Naive B cell (primary cell): Measurements from ENCODE around the gene HSPB1. TPM values are rescaled to one million over a fixed set of nuclear protein-coding genes. Genes with fewer than 3 reads are reported as not detected.
"Not testable (repeated sequence)": the region's sequence is repeated elsewhere in the genome, so short reads cannot be mapped to it uniquely, and the experiment has no call there.

Source experiments
- ATAC-seq, 2 donors: fragments of 150-1000 bp; cut with Tn5 transposase; 2 replicates each; pipeline ENCODE4 v1.10.0; 2021; ENCODE audit warnings: low read depth in 2 of 2, mild to moderate bottlenecking in 2 of 2, moderate library complexity in 2 of 2
- DNase-seq: peaks from one replicate; pipeline ENCODE4 v3.0.0; 2022
- H3K27ac Mint-ChIP-seq, 6 donors: one replicate each; pipeline ENCODE4 v1.8.0; 2020 to 2022; ENCODE audit warnings: mild to moderate bottlenecking in 6 of 6, mixed read lengths in 6 of 6, moderate library complexity in 5 of 6, inconsistent platforms in 2 of 6
- H3K27me3 Mint-ChIP-seq, 3 donors: one replicate each; pipeline ENCODE4 v1.8.0; 2021 to 2022; ENCODE audit warnings: mixed read lengths in 3 of 3, mild to moderate bottlenecking in 1 of 3
- H3K36me3 Mint-ChIP-seq, 2 donors: one replicate each; pipeline ENCODE4 v1.8.0; 2020 to 2022; ENCODE audit warnings: mixed read lengths in 2 of 2, inconsistent platforms in 1 of 2, mild to moderate bottlenecking in 1 of 2
- H3K4me1 Mint-ChIP-seq, 3 donors: one replicate each; pipeline ENCODE4 v1.8.0; 2020 to 2022; ENCODE audit warnings: mixed read lengths in 3 of 3, inconsistent platforms in 1 of 3, mild to moderate bottlenecking in 1 of 3, moderate library complexity in 1 of 3
- H3K4me3 Mint-ChIP-seq, 8 donors: one replicate each; pipeline ENCODE4 v1.8.0; 2020 to 2022; ENCODE audit warnings: mild to moderate bottlenecking in 8 of 8, mixed read lengths in 8 of 8, moderate library complexity in 8 of 8, inconsistent platforms in 2 of 8
- H3K9me3 Mint-ChIP-seq, 7 donors: one replicate each; pipeline ENCODE4 v1.8.0; 2020 to 2022; ENCODE audit warnings: mixed read lengths in 7 of 7, mild to moderate bottlenecking in 5 of 7, inconsistent platforms in 2 of 7, moderate library complexity in 1 of 7
- polyA plus RNA-seq, 6 donors: library from polyadenylated mRNA; unstranded; fragments of 300-500 nt; fragmentation: Illumina TruSeq; gene quantifications; one replicate each; pipeline ENCODE4 v1.2.3, GENCODE V29; 2021; ENCODE audit warnings: low read depth in 6 of 6

HSPB1 gene
- polyA plus RNA-seq, 6 donors from 2014 or later: 24.3 to 55.2 (median 45.3) TPM

DNA sequence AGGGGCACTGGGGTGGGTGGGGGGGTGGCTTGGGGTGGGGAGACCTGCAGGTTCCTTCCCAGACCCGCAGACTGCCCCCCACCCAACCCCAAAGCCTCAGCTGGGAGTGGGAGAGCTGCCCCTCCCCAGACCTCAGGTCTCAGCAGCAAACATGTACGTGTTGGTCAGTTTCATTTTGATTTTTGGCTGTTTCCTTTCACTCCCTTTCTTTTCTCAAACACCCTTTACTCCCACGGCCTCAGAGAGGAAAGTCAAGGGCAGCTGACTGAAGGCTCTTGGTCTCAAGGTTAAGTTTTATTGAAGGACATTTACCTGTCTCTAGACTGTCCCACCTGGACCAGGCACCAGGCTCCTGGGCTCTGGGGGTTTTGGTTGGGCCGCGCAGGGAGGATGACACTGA, 34.1 kb upstream of the HSPB1 start:
- Mint-ChIP-seq H3K27ac (peak overlapping the region in 1 of 6 donors; percentile 22), H3K4me3 (peak overlapping the region in 6 of 8 donors; percentile 19 to 82 (median 66)), H3K9me3 (no peaks in the 10 kb centered on the region), H3K36me3 (no peaks in the 10 kb centered on the region), H3K4me1 (peaks cover 14 to 26% (median 19%) of the 10 kb centered on the region in 3 donors), H3K27me3 (peaks cover 10 to 36% (median 22%) of the 10 kb centered on the region in 3 donors)
- ATAC-seq (no peak), DNase-seq (no peak)

DNA sequence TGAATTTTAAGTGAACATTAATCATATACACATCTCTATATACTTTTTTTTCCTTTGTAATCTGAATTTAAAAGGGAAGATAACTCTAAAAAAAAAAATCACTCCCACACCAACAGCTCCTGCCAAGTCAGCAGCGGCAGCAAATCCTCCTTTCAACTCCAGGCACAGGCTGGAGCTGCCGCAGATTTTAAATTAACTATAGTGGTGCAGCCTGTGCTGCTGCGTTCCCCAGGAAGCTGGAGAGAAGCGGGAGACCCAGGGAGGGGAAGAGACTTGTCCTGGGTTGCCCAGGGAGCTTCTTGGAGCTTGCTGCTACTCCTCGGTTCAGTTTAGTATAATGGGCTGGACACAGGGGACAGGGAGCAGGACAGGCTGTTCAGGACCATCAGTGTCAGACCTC, 32.6 kb upstream of the HSPB1 start:
- ATAC-seq: no peak
- DNase-seq: no peak
- Mint-ChIP-seq H3K4me1 (peaks cover 14 to 30% (median 19%) of the 10 kb centered on the region in 3 donors), H3K27ac (no peak overlapping the region), H3K4me3 (peak overlapping the region in 2 of 8 donors; percentile 2 to 22), H3K27me3 (peaks cover 10 to 27% (median 21%) of the 10 kb centered on the region in 3 donors), H3K9me3 (no peaks in the 10 kb centered on the region), H3K36me3 (no peaks in the 10 kb centered on the region)

DNA sequence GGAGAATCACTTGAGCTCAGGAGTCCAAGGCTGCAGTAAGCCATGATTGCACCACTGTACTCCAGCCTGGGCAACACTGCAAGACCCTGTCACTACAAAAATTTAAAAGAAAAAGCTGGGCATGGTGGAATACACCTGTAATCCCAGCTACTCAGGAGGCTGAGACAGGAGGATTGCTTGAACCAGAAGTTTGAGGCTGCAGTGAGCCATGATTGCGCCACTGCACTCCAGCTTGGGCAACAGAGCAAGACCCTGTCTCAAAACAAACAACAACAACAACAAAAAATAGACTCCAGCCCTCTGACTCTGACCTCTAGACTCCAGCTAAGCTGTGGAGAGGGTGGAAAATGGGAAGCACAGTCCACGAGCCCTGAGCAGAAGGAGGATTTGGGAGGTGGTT, 31.1 kb upstream of the HSPB1 start:
- DNase-seq, H3K9me3 Mint-ChIP-seq, H3K36me3 Mint-ChIP-seq, ATAC-seq: not testable (repeated sequence)
- Mint-ChIP-seq H3K4me1 (peaks cover 14 to 30% (median 19%) of the 10 kb centered on the region in 3 donors), H3K27me3 (peaks cover 10 to 24% (median 16%) of the 10 kb centered on the region in 3 donors), H3K4me3 (peak overlapping the region in 1 of 8 donors; percentile 40), H3K27ac (peak overlapping the region in 1 of 6 donors; percentile 11)

DNA sequence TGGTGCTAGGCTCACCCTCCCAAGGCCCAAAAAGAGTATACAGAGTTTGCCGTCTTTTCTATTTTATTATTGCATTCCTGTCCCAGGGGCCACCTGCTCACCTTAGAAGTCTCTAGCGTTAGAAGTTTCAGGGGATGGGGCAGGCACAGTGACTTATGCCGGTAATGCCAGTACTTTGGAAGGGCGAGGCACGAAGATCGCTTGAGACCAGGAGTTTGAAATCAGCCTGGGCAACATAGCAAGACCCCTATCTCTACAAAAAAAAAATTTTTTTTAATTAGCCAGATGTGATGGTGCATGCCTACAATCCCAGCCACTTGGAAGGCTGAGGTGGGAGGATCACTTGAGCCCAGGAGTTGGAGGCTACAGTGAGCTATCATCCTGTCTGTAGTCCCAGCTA, 30.3 kb upstream of the HSPB1 start:
- no peaks in the 10 kb centered on the region for H3K36me3 Mint-ChIP-seq
- no peak overlapping the region for H3K4me3 Mint-ChIP-seq
- no peak for ATAC-seq
- no peak for DNase-seq
- H3K27ac Mint-ChIP-seq: no peak overlapping the region
- H3K9me3 Mint-ChIP-seq: no peaks in the 10 kb centered on the region
- peaks cover 14 to 24% (median 19%) of the 10 kb centered on the region in 3 donors for H3K4me1 Mint-ChIP-seq
- H3K27me3 Mint-ChIP-seq: peaks cover 14 to 31% (median 20%) of the 10 kb centered on the region in 3 donors

DNA sequence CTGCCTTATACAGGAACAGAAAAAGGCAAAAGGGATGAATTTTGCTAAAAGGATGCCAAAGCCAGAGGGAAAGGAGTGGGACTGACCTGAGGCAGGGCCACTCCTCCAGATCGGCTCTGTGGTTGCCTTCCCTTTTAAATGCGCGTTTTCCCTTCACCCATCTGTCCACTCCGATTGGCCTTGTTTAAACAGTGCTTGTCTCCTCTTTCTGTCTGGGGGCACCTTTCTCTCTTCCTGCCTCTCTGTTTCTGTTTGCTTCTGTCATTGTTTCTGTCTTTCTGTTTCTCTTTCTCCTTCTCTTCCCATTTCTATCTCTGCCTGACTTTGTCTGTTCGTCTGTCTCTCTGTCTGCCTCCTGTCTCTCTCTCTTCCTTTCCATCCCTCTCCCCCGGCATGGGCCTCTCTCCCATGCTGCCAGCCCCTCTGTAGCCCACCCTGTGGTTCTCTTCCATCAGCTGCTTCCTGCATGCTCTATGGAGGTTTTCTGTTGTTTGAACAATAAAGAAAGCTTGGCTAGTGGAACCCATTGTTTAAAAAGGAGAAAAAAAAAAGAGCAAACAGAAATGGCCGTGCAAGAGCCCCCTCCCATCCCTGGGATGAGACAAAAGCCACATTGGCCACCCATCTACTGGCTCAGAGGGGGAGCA, 29.5 kb upstream of the HSPB1 start:
- Mint-ChIP-seq H3K36me3 (no peaks in the 10 kb centered on the region), H3K4me1 (peaks cover 11 to 19% (median 15%) of the 10 kb centered on the region in 3 donors), H3K27ac (no peak overlapping the region), H3K27me3 (peaks cover 14 to 36% (median 22%) of the 10 kb centered on the region in 3 donors), H3K4me3 (peak overlapping the region in 1 of 8 donors; percentile 80), H3K9me3 (no peaks in the 10 kb centered on the region)
- no peak for DNase-seq
- no peak for ATAC-seq

DNA sequence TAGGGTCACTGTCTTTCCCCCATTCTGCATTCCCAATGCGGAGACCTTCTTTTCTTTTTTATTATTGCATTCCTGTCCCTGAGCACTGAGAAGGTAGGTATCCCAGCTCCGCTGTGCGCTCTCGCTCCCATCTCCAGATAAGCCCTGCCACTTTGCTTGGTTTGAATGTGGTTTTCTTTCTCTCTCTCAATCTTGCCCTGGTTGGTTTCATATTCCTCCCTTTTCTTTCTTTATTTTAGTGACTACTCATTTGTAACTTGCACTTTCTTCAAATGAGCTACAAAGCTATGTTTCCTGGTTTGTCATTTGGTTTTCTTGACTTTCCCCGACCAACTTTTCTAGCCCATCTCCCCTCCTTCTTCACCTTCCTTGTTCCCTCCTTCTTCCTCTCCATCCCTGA, 29.0 kb upstream of the HSPB1 start:
- no peak for ATAC-seq
- Mint-ChIP-seq H3K4me1 (peaks cover 8 to 15% (median 11%) of the 10 kb centered on the region in 3 donors), H3K9me3 (no peaks in the 10 kb centered on the region), H3K4me3 (no peak overlapping the region), H3K27ac (peak overlapping the region in 1 of 6 donors; percentile 13), H3K36me3 (no peaks in the 10 kb centered on the region), H3K27me3 (peaks cover 14 to 34% (median 22%) of the 10 kb centered on the region in 3 donors)
- no peak for DNase-seq

DNA sequence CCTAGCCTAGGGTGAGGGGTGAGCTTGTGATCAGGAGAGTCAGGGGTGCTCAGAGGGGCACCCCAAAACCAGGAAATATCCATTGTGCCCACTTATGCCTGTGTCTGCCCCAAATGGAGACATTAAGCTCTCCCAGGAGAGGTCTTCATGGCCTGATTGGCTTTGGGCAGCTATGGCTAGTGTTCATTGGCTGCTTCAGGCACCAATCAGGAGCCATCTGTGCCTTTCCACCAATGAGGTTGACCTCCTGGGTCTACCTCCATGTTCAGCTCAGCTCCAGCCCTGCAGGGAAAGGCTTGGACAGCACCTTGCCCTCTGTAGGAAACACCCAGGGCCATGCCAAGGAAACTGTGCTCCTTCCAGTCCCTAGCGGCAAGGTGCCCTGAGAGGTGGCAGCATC, 23.9 kb upstream of the HSPB1 start:
- H3K4me3 Mint-ChIP-seq: no peak overlapping the region
- DNase-seq: no peak
- H3K27me3 Mint-ChIP-seq: peaks cover 20 to 61% (median 57%) of the 10 kb centered on the region in 3 donors
- peaks cover 0 to 9% of the 10 kb centered on the region in 2 donors for H3K36me3 Mint-ChIP-seq
- peak in 1 of 2 donors; percentile 12 for ATAC-seq
- H3K4me1 Mint-ChIP-seq: peaks cover 17 to 20% (median 17%) of the 10 kb centered on the region in 3 donors
- no peak overlapping the region for H3K27ac Mint-ChIP-seq
- peaks cover 0 to 2% (median 0%) of the 10 kb centered on the region in 7 donors for H3K9me3 Mint-ChIP-seq

DNA sequence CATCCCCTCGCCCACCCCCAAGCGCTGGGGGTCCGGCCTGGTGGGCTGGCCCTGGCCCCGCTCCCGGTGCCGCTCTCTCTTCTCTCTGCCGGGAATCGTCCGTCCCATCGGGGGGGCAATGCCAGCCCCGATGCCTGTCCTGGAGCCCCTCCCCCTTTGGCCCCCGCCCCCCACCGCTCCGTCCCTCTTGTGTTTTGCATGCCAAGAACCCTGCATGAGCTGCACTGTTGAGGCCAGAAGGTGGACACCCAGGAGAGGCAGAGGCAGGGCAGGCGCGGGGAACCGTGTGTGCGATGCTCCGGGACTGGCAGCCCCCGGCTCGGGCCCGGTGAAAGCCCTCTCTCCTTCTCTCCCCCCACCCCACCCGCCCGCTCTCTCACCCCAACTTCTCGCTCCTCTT, 22.1 kb upstream of the HSPB1 start:
- no peak for ATAC-seq
- H3K9me3 Mint-ChIP-seq: peaks cover 0 to 2% (median 0%) of the 10 kb centered on the region in 7 donors
- H3K27ac Mint-ChIP-seq: no peak overlapping the region
- DNase-seq: no peak
- H3K4me3 Mint-ChIP-seq: peak overlapping the region in 2 of 8 donors; percentile 55 to 78
- peaks cover 0 to 9% of the 10 kb centered on the region in 2 donors for H3K36me3 Mint-ChIP-seq
- H3K4me1 Mint-ChIP-seq: peaks cover 17 to 20% (median 18%) of the 10 kb centered on the region in 3 donors
- peaks cover 29 to 80% (median 70%) of the 10 kb centered on the region in 3 donors for H3K27me3 Mint-ChIP-seq

DNA sequence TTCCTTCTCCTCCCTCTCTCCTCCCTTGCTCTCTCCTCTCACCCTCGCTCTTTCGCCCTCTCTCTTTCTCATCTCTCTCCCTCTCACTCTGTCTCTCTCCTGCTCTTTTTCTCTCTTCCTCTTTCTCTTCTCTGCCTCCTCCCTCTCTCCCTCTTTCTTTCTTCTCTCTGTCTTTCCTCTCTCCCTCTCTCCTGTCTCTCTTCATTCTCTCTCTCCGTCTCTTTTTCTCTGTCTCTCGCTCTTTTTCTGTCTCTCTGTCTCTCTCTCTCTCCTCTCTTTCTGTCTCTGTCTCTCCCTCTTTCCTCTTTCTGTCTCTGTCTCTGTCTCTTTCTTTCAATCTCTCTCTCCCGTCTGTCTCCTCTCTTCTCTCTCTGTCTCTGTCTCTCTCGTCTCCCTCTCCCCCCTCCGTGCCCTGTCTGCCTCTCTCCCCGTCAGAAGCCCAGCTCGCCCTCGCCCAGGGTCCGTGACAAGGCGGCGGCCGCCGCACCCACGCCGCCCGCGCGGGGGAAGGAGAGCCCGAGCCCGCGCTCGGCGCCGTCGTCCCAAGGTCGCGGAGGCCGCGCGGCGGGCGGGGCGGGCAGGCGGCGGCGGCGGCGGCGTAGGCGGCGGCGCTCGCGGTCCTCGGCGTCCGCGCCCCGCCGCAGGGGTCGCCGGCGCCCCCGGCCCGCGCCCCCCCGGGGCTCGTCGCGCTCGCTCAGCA, 21.3 kb upstream of the HSPB1 start:
- Mint-ChIP-seq H3K27me3 (peaks cover 29 to 82% (median 73%) of the 10 kb centered on the region in 3 donors), H3K4me1 (peaks cover 17 to 20% (median 18%) of the 10 kb centered on the region in 3 donors), H3K9me3 (peaks cover 0 to 2% (median 0%) of the 10 kb centered on the region in 7 donors), H3K4me3 (peak overlapping the region; percentile 55 to 92 (median 84)), H3K36me3 (peaks cover 0 to 9% of the 10 kb centered on the region in 2 donors), H3K27ac (peak overlapping the region in 4 of 6 donors; percentile 24 to 71 (median 32))
- ATAC-seq (peak; percentile 63 to 66), DNase-seq (no peak)

DNA sequence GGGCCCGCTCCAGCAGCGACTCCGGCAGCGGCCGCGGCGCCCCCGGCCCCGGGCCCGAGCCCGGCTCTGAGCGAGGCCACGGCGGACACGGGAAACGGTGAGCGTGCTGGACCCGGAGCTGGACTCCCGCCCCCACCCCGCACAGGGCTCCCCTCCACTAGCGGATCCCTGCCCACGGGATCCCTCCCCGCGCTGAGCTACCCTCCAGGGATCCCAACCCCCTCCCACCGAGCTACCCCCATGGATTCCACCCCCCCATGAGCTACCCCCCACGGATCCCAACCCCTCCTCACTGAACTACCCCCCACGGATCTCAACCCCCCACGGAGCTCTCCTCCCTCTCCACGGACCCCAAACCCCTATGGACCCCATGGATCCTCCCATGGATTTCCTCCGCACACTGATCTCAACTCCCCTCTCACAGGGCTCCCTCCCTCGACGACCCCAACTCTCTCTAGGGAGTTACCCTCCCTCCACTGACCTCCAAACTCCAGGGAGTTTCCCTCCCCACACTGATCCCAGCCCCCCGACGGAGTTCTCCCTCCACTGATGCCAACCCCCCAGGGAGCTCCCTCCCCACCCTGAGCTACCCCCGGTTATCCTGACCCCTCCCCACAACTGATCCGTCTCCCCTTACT, 20.6 kb upstream of the HSPB1 start:
- peak overlapping the region in 1 of 6 donors; percentile 51 for H3K27ac Mint-ChIP-seq

DNA sequence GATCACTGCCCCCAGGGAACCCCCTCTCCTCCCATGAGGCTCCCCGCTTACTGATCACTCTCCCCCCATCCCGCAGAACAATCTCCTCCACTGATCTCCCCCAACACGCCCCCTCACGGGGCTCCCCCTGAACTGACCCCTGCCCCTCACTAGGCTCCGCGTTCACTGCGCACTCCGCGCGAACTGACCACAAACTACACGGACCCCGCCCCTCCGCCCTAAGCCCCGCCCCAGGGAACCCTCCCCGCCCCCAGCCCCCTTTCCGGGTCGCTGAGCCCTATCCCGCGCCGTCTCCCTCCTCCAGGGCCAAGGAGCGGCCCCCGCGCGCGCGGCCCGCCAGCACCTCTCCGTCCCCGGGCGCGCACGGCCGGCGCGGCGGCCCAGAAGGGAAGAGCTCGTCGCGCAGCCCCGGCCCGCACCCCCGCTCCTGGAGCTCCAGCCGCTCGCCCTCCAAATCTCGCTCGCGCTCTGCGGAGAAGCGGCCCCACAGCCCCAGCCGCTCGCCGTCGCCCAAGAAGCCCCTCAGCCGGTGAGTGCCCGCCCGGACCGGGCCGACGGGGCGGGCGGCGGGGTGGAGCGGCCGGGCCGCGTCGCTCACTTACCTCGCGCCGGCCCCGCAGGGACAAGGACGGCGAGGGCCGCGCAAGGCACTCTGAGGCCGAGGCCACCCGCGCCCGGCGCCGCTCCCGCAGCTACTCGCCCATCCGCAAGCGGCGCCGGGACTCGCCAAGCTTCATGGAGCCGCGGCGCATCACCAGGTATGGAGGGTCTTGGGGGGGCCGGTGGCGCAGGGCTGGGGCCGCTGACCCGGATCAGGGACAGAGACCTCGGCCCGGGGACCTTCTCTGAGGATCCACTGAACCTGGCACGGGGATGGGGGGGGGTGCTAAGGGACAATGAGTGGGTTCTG, 19.9 kb upstream of the HSPB1 start:
- peak; percentile 41 to 42 for ATAC-seq
- H3K27ac Mint-ChIP-seq: peak overlapping the region in 2 of 6 donors; percentile 51 to 59
- peaks cover 17 to 20% (median 18%) of the 10 kb centered on the region in 3 donors for H3K4me1 Mint-ChIP-seq
- peaks cover 25 to 76% (median 71%) of the 10 kb centered on the region in 3 donors for H3K27me3 Mint-ChIP-seq
- peaks cover 0 to 9% of the 10 kb centered on the region in 2 donors for H3K36me3 Mint-ChIP-seq
- H3K9me3 Mint-ChIP-seq: peaks cover 0 to 2% (median 0%) of the 10 kb centered on the region in 7 donors
- DNase-seq: no peak
- H3K4me3 Mint-ChIP-seq: peak overlapping the region; percentile 24 to 93 (median 82)

More for the DNA sequence above, 20.6 kb upstream of the HSPB1 start:
- H3K9me3 Mint-ChIP-seq: peaks cover 0 to 2% (median 0%) of the 10 kb centered on the region in 7 donors
- ATAC-seq (no peak), DNase-seq (no peak)
- H3K4me3 Mint-ChIP-seq: peak overlapping the region; percentile 24 to 93 (median 82)
- H3K36me3 Mint-ChIP-seq: peaks cover 0 to 9% of the 10 kb centered on the region in 2 donors
- peaks cover 27 to 82% (median 75%) of the 10 kb centered on the region in 3 donors for H3K27me3 Mint-ChIP-seq
- peaks cover 17 to 20% (median 18%) of the 10 kb centered on the region in 3 donors for H3K4me1 Mint-ChIP-seq
